ENCODE measurements around the gene NR0B1.

NR0B1 gene

GRCh38 chrX:30313322-30313721 is 4.1 kb upstream of the NR0B1 start:
- Mint-ChIP-seq H3K4me1 (peaks cover 6% of the 10 kb centered on the region), H3K4me3 (no peak overlapping the region), H3K36me3 (ENCODE audit: low read depth) (no peaks in the 10 kb centered on the region), H3K27ac (no peak overlapping the region), H3K9me3 (no peaks in the 10 kb centered on the region), H3K27me3 (ENCODE audit: low read depth) (peaks cover 27% of the 10 kb centered on the region)
- TF ChIP-seq CTCF (IDR thresholded peaks at IDR 0.05; ENCODE audit: unreplicated experiment in 3 of 3): no peak

- Mint-ChIP-seq H3K4me3 (no peak overlapping the region), H3K27me3 (ENCODE audit: low read depth) (peaks cover 31% of the 10 kb centered on the region), H3K4me1 (peaks cover 6% of the 10 kb centered on the region), H3K36me3 (ENCODE audit: low read depth) (no peaks in the 10 kb centered on the region), H3K27ac (no peak overlapping the region), H3K9me3 (no peaks in the 10 kb centered on the region)
- TF ChIP-seq CTCF (IDR thresholded peaks at IDR 0.05; ENCODE audit: unreplicated experiment in 3 of 3): no peak
These were observed 3.7 kb upstream of the NR0B1 start for GRCh38 chrX:30312858-30313257.

GRCh38 chrX:30310429-30311206 is 1.4 kb upstream of the NR0B1 start:
- H3K27me3 Mint-ChIP-seq (ENCODE audit: low read depth): peaks cover 48% of the 10 kb centered on the region
- no peaks in the 10 kb centered on the region for H3K9me3 Mint-ChIP-seq
- peak overlapping the region in 2 of 3 experiments; percentile 4 to 15 for H3K4me3 Mint-ChIP-seq
- H3K4me1 Mint-ChIP-seq: peaks cover 6% of the 10 kb centered on the region
- TF ChIP-seq CTCF (IDR thresholded peaks at IDR 0.05; ENCODE audit: unreplicated experiment in 3 of 3): no peak
- no peaks in the 10 kb centered on the region for H3K36me3 Mint-ChIP-seq (ENCODE audit: low read depth)
- no peak overlapping the region for H3K27ac Mint-ChIP-seq

GRCh38 chrX:30308263-30309138 is 689 bp downstream of the NR0B1 start:
- TF ChIP-seq CTCF (IDR thresholded peaks at IDR 0.05; ENCODE audit: unreplicated experiment in 3 of 3): peak in 2 of 3 experiments; percentile 16 to 42
- peaks cover 52% of the 10 kb centered on the region for H3K27me3 Mint-ChIP-seq (ENCODE audit: low read depth)
- H3K4me3 Mint-ChIP-seq: peak overlapping the region; percentile 57 to 78 (median 66)
- no peaks in the 10 kb centered on the region for H3K36me3 Mint-ChIP-seq (ENCODE audit: low read depth)
- no peak overlapping the region for H3K27ac Mint-ChIP-seq
- H3K9me3 Mint-ChIP-seq: no peaks in the 10 kb centered on the region
- H3K4me1 Mint-ChIP-seq: peaks cover 7% of the 10 kb centered on the region

- H3K27ac Mint-ChIP-seq: no peak overlapping the region
- no peak for TF ChIP-seq CTCF (IDR thresholded peaks at IDR 0.05; ENCODE audit: unreplicated experiment in 3 of 3)
- peak overlapping the region in 1 of 3 experiments; percentile 78 for H3K4me3 Mint-ChIP-seq
- H3K9me3 Mint-ChIP-seq: no peaks in the 10 kb centered on the region
- peaks cover 8% of the 10 kb centered on the region for H3K4me1 Mint-ChIP-seq
- H3K36me3 Mint-ChIP-seq (ENCODE audit: low read depth): no peaks in the 10 kb centered on the region
- peaks cover 52% of the 10 kb centered on the region for H3K27me3 Mint-ChIP-seq (ENCODE audit: low read depth)
These were observed 1.7 kb downstream of the NR0B1 start for GRCh38 chrX:30307466-30307865.

All from nephron (organoid).